ENCODE results near the gene TAS2R20.

GRCh38 chr12:10966314-10966713, 31.8 kb downstream of the TAS2R20 start:
- no peak for TF ChIP-seq CTCF (IDR thresholded peaks at IDR 0.05; ENCODE audit: low read depth, low read length)
- no peak for TF ChIP-seq MYC (IDR thresholded peaks at IDR 0.05; ENCODE audit: low read depth, low read length)
